ENCODE measurements around the gene IL25. TPM values are rescaled to one million over a fixed set of nuclear protein-coding genes. Genes with fewer than 3 reads are reported as not detected.
"Not testable (repeated sequence)": the region's sequence is repeated elsewhere in the genome, so short reads cannot be mapped to it uniquely, and the experiment has no call there.

The IL25 gene
- total RNA-seq, 2 experiments from 2014 or later: not detected

DNA sequence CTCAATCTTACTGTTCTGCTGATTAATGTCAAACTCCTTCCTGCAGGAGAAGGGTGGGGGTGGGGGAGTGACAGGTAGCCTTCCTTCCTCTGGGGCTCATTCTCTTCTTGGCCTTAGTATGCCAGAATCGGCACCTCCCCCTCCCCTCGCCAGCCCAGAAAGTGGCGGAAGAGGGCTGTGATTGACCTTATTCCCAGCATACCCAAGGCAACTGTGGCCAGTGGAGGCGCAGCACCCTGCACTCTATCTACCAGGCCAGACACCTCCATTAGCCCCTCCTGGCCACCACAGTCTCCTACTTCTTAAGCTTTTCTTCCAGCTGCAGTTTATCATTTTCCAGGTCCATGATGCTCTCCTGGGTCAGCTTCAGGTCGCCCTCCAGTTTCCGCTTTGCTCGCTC, 20.0 kb downstream of the IL25 start:
- no peak for ATAC-seq
- no peaks in the 10 kb centered on the region for H3K9me3 Mint-ChIP-seq (ENCODE audit: low read depth)
- H3K27ac Mint-ChIP-seq: no peak overlapping the region

DNA sequence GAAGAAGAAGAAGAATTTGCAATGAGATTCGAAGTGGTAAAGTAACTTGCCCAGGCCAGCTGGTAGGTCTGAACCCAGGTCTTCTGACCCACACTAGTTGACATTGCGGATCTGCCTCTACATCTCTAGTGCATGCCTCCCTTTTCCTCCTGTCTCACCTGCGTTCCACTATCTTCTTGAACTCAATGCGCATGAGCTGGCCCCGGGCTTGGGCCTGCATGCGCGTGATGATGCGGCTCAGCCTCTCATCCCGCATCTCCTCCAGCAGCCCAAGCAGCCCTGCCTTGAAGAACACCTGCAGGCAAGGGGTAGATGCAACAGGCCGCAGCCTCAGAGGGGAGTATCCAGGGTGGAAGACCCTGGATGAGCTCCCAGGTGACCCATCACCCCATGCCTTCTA, 23.5 kb downstream of the IL25 start:
- no peaks in the 10 kb centered on the region for H3K4me1 Mint-ChIP-seq
- CTCF ChIA-PET: interaction anchor here (0.8 kb wide), 1 partner anchor 16 kb away, joined by 3 read pairs; no protein-coding TSS in a partner anchor
- H3K36me3 Mint-ChIP-seq: no peaks in the 10 kb centered on the region
- DNase-seq: no peak
- H3K27ac Mint-ChIP-seq: no peak overlapping the region
- no peak for ATAC-seq
- H3K27me3 Mint-ChIP-seq: peaks cover 9% of the 10 kb centered on the region
- H3K9me3 Mint-ChIP-seq (ENCODE audit: low read depth): no peaks in the 10 kb centered on the region
- no peak overlapping the region for H3K4me3 Mint-ChIP-seq

More for the DNA sequence above, 20.0 kb downstream of the IL25 start:
- DNase-seq: no peak
- peaks cover 13% of the 10 kb centered on the region for H3K27me3 Mint-ChIP-seq
- H3K4me1 Mint-ChIP-seq: no peaks in the 10 kb centered on the region
- CTCF ChIA-PET: interaction anchor here (1.8 to 2.7 kb wide), 2 partner anchors 13 kb away, joined by 9 to 10 read pairs; no protein-coding TSS in a partner anchor
- no peak overlapping the region for H3K4me3 Mint-ChIP-seq
- H3K36me3 Mint-ChIP-seq: no peaks in the 10 kb centered on the region

DNA sequence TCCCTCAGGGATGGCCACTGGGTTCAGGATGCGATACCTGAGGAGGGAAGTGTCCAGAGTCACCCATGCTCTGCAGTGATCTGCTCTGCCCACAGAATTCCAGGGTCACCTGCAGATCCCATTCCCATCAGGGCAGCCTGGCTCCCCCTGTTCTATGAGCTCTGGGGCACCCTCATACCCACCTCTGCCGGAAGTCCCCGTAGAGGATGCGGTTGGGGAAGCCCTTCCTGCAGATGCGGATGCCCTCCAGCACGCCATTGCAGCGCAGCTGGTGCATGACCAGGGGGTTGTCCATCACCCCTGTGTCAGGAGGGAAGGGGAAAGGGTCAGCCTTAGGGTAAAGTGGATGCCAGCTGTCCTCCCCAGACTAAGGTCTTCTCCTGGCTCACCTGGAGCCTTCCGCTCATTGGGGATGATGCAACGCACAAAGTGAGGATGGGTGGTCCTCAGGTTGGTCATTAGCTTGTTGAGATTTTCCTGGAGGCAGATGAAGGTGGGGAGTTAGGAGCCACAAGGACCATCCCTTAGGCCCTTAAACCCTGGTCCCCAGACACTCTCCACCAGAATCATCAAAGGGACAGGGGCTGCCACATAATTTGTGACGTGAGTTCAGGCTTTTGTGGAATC, 24.3 kb downstream of the IL25 start:
- no peak overlapping the region for H3K4me3 Mint-ChIP-seq
- peaks cover 9% of the 10 kb centered on the region for H3K27me3 Mint-ChIP-seq
- H3K27ac Mint-ChIP-seq: no peak overlapping the region
- ATAC-seq (no peak), DNase-seq (no peak)
- no peaks in the 10 kb centered on the region for H3K36me3 Mint-ChIP-seq
- H3K9me3 Mint-ChIP-seq (ENCODE audit: low read depth): no peaks in the 10 kb centered on the region
- H3K4me1 Mint-ChIP-seq: no peaks in the 10 kb centered on the region
- CTCF ChIA-PET: interaction anchor here (0.8 kb wide), 1 partner anchor 17 kb away, joined by 3 read pairs; no protein-coding TSS in a partner anchor

DNA sequence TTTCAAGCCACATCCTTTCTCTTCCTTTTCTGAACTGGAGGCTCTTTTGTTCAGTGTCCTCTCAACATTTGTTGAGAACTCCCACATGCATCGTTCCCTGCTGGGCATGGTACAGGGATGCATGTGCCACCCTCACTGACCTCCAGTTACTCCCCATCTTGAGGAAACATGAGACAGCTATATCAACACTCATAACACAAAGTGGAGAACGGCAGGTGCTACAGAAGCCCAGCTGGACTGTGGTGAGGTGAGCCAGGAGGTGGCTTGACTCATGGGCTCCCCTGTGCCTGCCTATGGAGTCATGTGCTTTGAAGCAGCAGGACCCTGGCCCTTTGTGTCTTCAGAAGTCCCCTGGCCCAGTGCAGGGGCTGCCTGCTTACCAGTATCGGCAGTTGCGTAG, 25.7 kb downstream of the IL25 start:
- ATAC-seq: no peak
- CTCF ChIA-PET: no interaction called here

DNA sequence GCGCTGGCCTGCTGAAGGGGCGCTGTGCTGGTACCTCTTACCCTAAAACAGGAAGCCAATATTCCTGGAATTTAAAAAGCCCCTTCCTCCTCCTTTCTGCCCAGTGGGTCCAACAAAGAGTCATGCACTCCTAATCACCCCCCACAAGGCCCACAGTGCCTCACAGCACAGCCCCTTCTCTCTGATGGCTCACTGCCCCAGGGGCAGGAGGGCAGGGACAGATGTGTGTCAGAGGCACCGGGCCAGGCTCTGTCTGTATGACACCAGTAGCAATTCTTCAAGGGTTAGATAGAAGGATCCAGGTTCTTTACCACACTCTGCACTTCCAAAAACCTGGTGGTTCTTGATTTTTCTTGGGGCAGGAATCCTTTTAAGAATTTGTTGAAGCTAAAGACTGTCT, 26.5 kb downstream of the IL25 start:
- no peak overlapping the region for H3K4me3 Mint-ChIP-seq
- ATAC-seq: no peak
- CTCF ChIA-PET: no interaction called here
- H3K27ac Mint-ChIP-seq: no peak overlapping the region
- H3K36me3 Mint-ChIP-seq: no peaks in the 10 kb centered on the region
- H3K9me3 Mint-ChIP-seq (ENCODE audit: low read depth): no peaks in the 10 kb centered on the region
- H3K27me3 Mint-ChIP-seq: peaks cover 3% of the 10 kb centered on the region
- DNase-seq: no peak
- no peaks in the 10 kb centered on the region for H3K4me1 Mint-ChIP-seq

More for the DNA sequence above, 25.7 kb downstream of the IL25 start:
- Mint-ChIP-seq H3K27me3 (peaks cover 9% of the 10 kb centered on the region), H3K9me3 (ENCODE audit: low read depth) (no peaks in the 10 kb centered on the region), H3K4me3 (no peak overlapping the region), H3K27ac (no peak overlapping the region), H3K36me3 (no peaks in the 10 kb centered on the region), H3K4me1 (no peaks in the 10 kb centered on the region)
- no peak for DNase-seq

DNA sequence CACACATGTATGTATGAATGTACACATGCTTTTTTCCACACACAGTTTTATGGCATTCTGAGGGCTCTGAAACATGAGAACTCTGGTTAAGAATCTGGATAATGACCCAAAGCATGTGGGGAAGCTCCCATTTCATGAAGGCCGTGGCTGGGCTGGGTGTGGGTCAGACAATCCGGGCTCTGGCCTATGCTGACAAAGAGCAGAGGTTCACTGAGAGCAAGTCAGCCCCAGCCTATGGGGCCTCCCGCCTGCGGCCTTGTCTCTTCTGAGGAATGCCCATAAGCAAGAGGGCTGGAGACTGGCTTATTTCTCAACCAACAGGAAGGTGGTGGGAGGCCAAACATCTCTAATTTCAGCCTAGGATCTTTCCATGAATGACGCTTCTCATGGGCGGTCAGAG, 27.0 kb downstream of the IL25 start:
- no peak overlapping the region for H3K4me3 Mint-ChIP-seq
- ATAC-seq (no peak), DNase-seq (no peak)
- no peaks in the 10 kb centered on the region for H3K9me3 Mint-ChIP-seq (ENCODE audit: low read depth)
- CTCF ChIA-PET: no interaction called here
- H3K27ac Mint-ChIP-seq: no peak overlapping the region
- H3K4me1 Mint-ChIP-seq: no peaks in the 10 kb centered on the region
- H3K27me3 Mint-ChIP-seq: peaks cover 3% of the 10 kb centered on the region
- H3K36me3 Mint-ChIP-seq: no peaks in the 10 kb centered on the region

DNA sequence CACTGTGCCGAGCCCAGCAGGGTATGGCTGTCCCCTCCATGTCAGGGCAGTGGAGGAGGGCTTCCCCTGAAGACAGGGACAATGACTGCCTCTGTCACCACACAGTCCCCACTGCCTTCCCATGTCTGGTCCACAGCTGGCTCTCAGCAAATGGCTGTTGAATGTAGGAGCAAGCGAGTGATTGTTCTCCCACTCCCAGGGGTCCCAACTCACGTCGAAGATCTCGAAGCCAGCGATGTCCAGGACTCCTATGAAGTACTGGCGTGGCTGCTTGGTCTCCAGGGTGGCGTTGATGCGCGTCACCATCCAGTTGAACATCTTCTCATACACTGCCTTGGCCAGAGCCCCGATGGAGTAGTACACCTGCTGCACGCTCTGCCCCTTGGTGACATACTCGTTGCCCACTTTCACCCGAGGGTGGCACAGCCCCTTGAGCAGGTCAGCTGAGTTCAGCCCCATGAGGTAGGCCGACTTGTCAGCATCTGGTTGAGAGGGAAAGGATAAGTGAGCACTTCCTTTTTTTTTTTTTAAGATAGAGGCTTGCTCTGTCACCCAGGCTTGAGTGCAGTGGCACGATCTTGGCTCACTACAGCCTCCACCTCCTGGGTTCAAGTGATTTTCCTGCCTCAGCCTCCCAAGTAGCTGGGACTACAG, 28.0 kb downstream of the IL25 start:
- ATAC-seq; H3K27ac Mint-ChIP-seq; H3K27me3 Mint-ChIP-seq; DNase-seq; H3K9me3 Mint-ChIP-seq (ENCODE audit: low read depth); H3K4me3 Mint-ChIP-seq; H3K4me1 Mint-ChIP-seq; H3K36me3 Mint-ChIP-seq: not testable (repeated sequence)
- CTCF ChIA-PET: interaction anchor here (0.6 kb wide), 1 partner anchor 412 kb away, joined by 3 read pairs; no protein-coding TSS in a partner anchor

DNA sequence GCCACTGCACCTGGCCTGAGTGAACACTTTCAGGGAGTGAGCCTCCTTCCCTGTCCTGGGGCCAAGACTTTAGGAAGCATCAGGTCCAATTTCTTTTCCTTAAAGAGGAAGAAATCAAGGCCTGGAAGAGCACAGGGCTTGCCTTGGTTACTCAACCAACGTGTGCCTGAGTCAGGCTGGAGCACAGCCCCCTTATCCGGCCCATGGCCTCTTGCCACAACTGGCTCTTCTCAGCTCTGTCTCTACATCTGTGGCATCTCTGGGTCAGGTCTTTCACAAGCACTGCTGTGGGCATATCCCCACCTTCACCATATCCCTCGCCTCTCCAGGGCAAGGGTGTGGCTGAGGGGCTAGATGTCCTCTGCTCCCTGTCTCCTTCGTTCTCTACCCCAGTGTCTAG, 28.7 kb downstream of the IL25 start:
- Mint-ChIP-seq H3K27me3 (peaks cover under 1% of the 10 kb centered on the region), H3K4me3 (no peak overlapping the region), H3K4me1 (no peaks in the 10 kb centered on the region), H3K9me3 (ENCODE audit: low read depth) (no peaks in the 10 kb centered on the region), H3K36me3 (no peaks in the 10 kb centered on the region), H3K27ac (no peak overlapping the region)
- ATAC-seq (no peak), DNase-seq (no peak)
- CTCF ChIA-PET: no interaction called here

DNA sequence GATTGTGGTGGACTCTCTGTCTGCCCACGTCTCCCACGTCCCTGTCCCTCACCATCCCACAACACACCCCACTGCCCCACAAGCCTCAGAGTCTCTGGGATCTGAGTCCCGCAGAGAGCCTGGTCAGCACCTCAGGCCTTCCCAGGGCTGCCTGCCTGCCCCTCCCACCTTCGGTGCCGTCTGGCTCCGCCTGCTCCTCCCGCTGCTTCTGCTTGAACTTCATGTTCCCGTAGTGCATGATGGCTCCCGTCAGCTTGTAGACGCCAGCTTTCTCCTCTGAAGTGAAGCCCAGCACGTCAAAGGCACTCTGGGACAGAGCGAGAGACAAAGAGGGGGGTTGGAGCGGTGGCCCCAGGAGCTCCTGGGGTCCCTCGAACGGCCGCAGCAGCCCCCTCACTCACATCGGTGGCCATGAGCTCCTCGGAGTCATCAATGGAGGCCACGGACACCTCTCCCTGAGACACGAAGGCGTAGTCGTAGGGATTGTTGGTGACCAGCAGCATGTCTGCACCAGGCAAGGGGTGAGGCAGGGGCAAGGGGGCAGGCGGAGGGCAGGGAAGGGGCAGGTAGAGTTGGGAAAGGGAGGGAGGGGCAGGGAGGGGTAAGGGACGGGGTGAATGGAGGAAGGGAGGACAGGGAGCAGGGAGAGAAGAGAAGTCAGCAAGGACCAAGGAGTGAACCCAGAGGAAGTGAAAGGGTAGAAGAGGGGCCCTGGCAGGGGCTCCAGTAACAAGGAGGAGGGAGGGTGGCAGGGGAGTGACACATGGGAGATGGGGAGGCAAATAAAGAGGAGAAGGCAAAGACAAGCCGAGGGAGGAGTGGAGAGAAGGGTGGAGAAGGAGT, 29.9 kb downstream of the IL25 start:
- H3K27ac Mint-ChIP-seq: no peak overlapping the region
- H3K4me3 Mint-ChIP-seq: no peak overlapping the region
- H3K9me3 Mint-ChIP-seq (ENCODE audit: low read depth): no peaks in the 10 kb centered on the region
- H3K27me3 Mint-ChIP-seq: no peaks in the 10 kb centered on the region
- no peaks in the 10 kb centered on the region for H3K4me1 Mint-ChIP-seq
- no peak for DNase-seq
- CTCF ChIA-PET: no interaction called here
- ATAC-seq: no peak
- no peaks in the 10 kb centered on the region for H3K36me3 Mint-ChIP-seq

DNA sequence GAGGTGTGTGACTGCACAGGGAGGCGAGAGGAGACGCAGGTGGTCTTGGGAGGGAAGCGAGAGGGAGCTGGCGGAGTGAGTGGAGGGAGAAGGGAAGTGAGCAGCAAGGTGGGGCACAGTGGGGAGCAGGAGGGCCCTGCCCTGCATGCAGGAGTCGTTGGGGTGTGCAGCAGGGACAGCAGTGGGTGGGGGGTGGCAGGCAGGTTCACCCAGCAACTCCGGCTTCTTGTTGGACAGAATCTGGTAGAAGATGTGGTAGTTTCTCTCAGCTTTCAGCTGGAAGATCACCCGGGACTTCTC, 30.5 kb downstream of the IL25 start:
- no peak overlapping the region for H3K4me3 Mint-ChIP-seq
- no peaks in the 10 kb centered on the region for H3K4me1 Mint-ChIP-seq
- CTCF ChIA-PET: no interaction called here
- no peaks in the 10 kb centered on the region for H3K9me3 Mint-ChIP-seq (ENCODE audit: low read depth)
- H3K36me3 Mint-ChIP-seq: no peaks in the 10 kb centered on the region
- H3K27me3 Mint-ChIP-seq: peaks cover 3% of the 10 kb centered on the region
- no peak for DNase-seq
- no peak for ATAC-seq
- H3K27ac Mint-ChIP-seq: no peak overlapping the region

DNA sequence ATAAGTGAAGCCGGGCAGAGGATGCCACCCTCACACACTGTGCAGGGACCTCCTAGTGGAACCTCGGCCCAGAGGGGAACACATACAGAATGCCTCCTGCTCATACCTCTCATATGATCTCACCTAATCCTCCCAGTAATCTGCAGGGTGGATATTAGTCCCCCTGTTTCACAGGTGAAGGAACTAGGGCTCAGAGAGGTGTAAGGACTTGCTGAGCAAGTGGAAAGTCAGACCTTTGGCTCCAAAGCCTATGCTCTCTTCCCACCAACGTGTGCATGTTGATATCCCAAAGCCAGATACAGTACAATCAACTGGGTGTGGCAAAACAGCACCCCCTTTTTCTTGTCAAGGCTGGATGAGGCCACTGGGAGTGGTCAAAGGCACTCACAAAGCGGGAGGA, 31.3 kb downstream of the IL25 start:
- H3K9me3 Mint-ChIP-seq (ENCODE audit: low read depth): no peaks in the 10 kb centered on the region
- H3K4me3 Mint-ChIP-seq: no peak overlapping the region
- DNase-seq (no peak), ATAC-seq (no peak)
- peaks cover 3% of the 10 kb centered on the region for H3K27me3 Mint-ChIP-seq
- H3K27ac Mint-ChIP-seq: no peak overlapping the region
- CTCF ChIA-PET: no interaction called here
- H3K36me3 Mint-ChIP-seq: no peaks in the 10 kb centered on the region
- H3K4me1 Mint-ChIP-seq: no peaks in the 10 kb centered on the region

DNA sequence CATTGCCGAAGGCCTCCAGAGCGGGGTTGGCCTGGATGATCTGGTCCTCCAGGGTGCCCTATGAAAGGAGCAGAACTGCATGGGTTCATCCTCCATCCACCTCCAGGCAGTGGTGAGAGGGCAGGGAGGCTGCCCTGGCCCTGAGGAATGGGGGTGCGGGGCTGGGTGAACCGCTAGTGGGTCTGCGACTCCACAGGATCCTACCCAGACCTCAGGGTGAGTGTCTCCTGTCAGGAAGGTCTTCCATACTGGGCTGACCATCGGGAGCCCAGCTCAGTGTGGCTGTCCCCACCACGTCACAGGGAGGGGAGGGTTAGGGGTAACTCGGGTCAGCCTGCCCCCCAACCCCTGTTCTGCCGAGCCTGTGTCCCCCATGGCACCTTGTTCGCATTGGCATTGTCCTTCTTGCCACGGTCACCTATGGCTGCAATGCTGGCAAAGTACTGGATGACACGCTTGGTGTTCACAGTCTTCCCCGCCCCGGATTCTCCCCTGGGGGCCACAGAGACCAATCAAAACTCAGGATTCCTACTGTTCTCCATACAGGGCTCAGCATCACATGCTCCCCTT, 31.8 kb downstream of the IL25 start:
- Mint-ChIP-seq H3K9me3 (ENCODE audit: low read depth) (no peaks in the 10 kb centered on the region), H3K4me1 (peaks cover 4% of the 10 kb centered on the region), H3K27ac (no peak overlapping the region), H3K27me3 (peaks cover 3% of the 10 kb centered on the region), H3K36me3 (no peaks in the 10 kb centered on the region), H3K4me3 (no peak overlapping the region)
- DNase-seq: no peak
- no peak for ATAC-seq
- CTCF ChIA-PET: no interaction called here

DNA sequence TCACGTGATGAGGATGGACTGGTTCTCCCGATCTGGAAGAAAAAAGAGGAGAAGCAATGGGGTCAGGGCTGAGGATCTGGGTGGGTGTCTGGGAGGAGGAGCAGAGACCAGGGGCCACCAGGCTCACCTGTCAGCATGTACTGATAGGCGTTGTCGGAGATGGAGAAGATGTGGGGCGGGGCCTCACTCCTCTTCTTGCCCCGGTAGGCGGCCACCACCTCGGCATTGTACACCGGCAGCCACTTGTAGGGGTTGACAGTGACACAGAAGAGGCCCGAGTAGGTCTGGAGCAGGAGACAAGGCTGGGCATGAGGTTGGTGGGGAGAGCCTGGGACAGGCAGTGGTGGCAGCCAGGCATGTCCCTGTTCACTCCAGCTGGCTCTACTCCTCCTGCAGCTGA, 32.5 kb downstream of the IL25 start:
- no peak overlapping the region for H3K4me3 Mint-ChIP-seq
- CTCF ChIA-PET: no interaction called here
- ATAC-seq: no peak

More for the DNA sequence above, 32.5 kb downstream of the IL25 start:
- H3K36me3 Mint-ChIP-seq: no peaks in the 10 kb centered on the region
- H3K4me1 Mint-ChIP-seq: peaks cover 5% of the 10 kb centered on the region
- H3K9me3 Mint-ChIP-seq (ENCODE audit: low read depth): no peaks in the 10 kb centered on the region
- DNase-seq: no peak
- peaks cover 3% of the 10 kb centered on the region for H3K27me3 Mint-ChIP-seq
- H3K27ac Mint-ChIP-seq: no peak overlapping the region

Data from activated CD8-positive, alpha-beta memory T cell treated with anti-CD3 and anti-CD28 coated beads, Interleukin-2, amount 10 ng/mL, durations not matched to agents 7 days and 5 days (primary cell).